ENCODE data around the gene QPCT. TPM values are rescaled to one million over a fixed set of nuclear protein-coding genes. Genes with fewer than 3 reads are reported as not detected.
"Not testable (repeated sequence)": the region's sequence is repeated elsewhere in the genome, so short reads cannot be mapped to it uniquely, and the experiment has no call there.

Gene QPCT
- total RNA-seq, 4 donors from 2014 or later = 2.1 to 13.7 (median 7.2) TPM

- H3K27ac ChIP-seq = no peak overlapping the region
- H3K27me3 ChIP-seq = no peaks in the 10 kb centered on the region
- 90 to 91% methylated on average over 6 of the region's 6 CpGs for WGBS, 2 donors
- intact Hi-C loops (cut with DNase I) = no loop called here
- DNase-seq = no peak
- TF ChIP-seq CTCF (IDR thresholded peaks at IDR 0.05) (no peak), POLR2A (IDR thresholded peaks at IDR 0.05) (no peak)
- H3K36me3 ChIP-seq = no peaks in the 10 kb centered on the region
- H3K4me1 ChIP-seq = no peaks in the 10 kb centered on the region
- no peaks in the 10 kb centered on the region for H3K9me3 ChIP-seq
- H3K4me3 ChIP-seq = no peak overlapping the region
These were observed 58.2 kb downstream of the QPCT start for GRCh38 chr2:37402636-37403035.

GRCh38 chr2:37405781-37406180, 61.4 kb downstream of the QPCT start:
- Histone ChIP-seq H3K4me3 (no peak overlapping the region), H3K9me3 (no peaks in the 10 kb centered on the region), H3K27me3 (no peaks in the 10 kb centered on the region), H3K36me3 (no peaks in the 10 kb centered on the region), H3K27ac (no peak overlapping the region), H3K4me1 (no peaks in the 10 kb centered on the region)
- no peak for DNase-seq
- WGBS, 2 donors = 73 to 78% methylated on average over 2 of the region's 2 CpGs
- intact Hi-C loops (cut with DNase I) = no loop called here
- no peak for TF ChIP-seq CTCF (IDR thresholded peaks at IDR 0.05)

DNA sequence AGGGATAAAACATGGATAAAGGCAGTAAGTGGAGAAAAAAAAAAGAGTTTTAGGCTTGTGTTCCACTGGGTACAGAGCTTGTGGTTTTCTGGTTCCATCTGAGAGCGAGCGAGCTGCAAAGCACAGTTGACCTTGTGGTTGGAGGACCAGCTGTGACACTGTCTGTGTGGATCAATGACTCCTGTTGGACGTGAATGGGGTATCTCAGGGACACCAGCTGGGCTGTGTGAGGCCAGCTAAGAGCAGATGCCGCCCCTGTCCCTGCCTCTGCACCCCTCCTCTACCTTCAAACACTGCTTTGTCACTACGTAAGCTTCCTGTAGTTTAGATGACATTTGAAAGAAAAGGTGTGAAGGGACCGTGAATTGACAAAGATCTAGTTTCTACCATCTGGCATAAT, 67.8 kb downstream of the QPCT start:
- TF ChIP-seq CTCF (IDR thresholded peaks at IDR 0.05) = no peak
- TF ChIP-seq POLR2A (IDR thresholded peaks at IDR 0.05) = no peak
- Histone ChIP-seq H3K36me3 (no peaks in the 10 kb centered on the region), H3K27ac (no peak overlapping the region), H3K9me3 (no peaks in the 10 kb centered on the region), H3K4me1 (peaks cover 0 to 13% (median 8%) of the 10 kb centered on the region in 3 donors), H3K27me3 (peaks cover 0 to 31% (median 0%) of the 10 kb centered on the region in 4 donors), H3K4me3 (no peak overlapping the region)
- 71 to 77% methylated on average over 6 of the region's 6 CpGs for WGBS, 2 donors
- no peak for DNase-seq
- intact Hi-C loops (cut with DNase I) = loop anchor here (5.0 kb wide), 2 partner anchors 420 to 465 kb away; no protein-coding TSS in a partner anchor

DNA sequence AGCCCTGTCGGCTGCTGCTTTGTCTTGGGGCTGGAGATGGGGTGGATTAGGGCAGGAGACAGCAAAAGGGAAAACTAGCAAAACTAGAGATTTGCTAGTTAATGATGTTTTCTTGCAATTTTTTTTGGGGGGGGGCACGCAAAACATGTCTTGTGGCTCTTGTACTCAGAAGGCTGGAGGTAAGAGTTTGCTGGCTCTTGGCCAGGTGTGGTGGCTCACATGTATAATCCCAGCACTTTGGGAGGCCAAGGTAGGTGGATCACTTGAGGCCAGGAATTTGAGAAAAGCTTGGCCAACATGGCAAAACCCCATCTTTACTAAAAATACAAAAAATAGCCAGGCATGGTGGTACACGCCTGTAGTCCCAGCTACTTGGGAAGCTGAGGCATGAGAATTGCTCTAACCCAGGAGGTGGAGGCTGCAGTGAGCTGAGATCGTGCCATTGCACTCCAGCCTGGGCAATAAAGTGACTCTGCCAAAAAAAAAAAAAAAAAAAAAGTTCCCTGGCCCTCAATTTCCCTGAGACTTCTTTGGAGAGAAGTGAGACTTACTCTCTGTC, 69.6 kb downstream of the QPCT start:
- not testable (repeated sequence) for DNase-seq, H3K9me3 ChIP-seq
- 66 to 72% methylated on average over 4 of the region's 4 CpGs for WGBS, 2 donors

GRCh38 chr2:37414470-37414949, 70.1 kb downstream of the QPCT start:
- H3K27ac ChIP-seq = no peak overlapping the region
- WGBS, 2 donors = 27 to 30% methylated on average over 8 of the region's 8 CpGs
- intact Hi-C loops (cut with DNase I) = loop anchor here (5.0 kb wide), 2 partner anchors 418 to 463 kb away; no protein-coding TSS in a partner anchor
- no peaks in the 10 kb centered on the region for H3K36me3 ChIP-seq
- no peak for DNase-seq
- H3K4me3 ChIP-seq = no peak overlapping the region
- no peaks in the 10 kb centered on the region for H3K9me3 ChIP-seq
- peaks cover 0 to 13% (median 8%) of the 10 kb centered on the region in 3 donors for H3K4me1 ChIP-seq
- no peak for TF ChIP-seq POLR2A (IDR thresholded peaks at IDR 0.05)
- peak; percentile 67 to 94 (median 84) for TF ChIP-seq CTCF (IDR thresholded peaks at IDR 0.05)
- peaks cover 0 to 51% (median 0%) of the 10 kb centered on the region in 4 donors for H3K27me3 ChIP-seq

More for the DNA sequence above, 69.6 kb downstream of the QPCT start:
- H3K36me3 ChIP-seq, H3K4me3 ChIP-seq, H3K27ac ChIP-seq: not testable (repeated sequence)
- peaks cover 0 to 13% (median 8%) of the 10 kb centered on the region in 3 donors for H3K4me1 ChIP-seq
- intact Hi-C loops (cut with DNase I) = loop anchor here (5.0 kb wide), 2 partner anchors 418 to 463 kb away; no protein-coding TSS in a partner anchor
- H3K27me3 ChIP-seq = peaks cover 0 to 46% (median 0%) of the 10 kb centered on the region in 4 donors

Measured in esophagus squamous epithelium (tissue), 5 donors.